MG63 (cell line): Measurements from ENCODE around the gene MOAP1. TPM values are rescaled to one million over a fixed set of nuclear protein-coding genes. Genes with fewer than 3 reads are reported as not detected.

Experiments used
- total RNA-seq: library from RNA; depleted of rRNA; stranded (reverse); fragments of >200 nt; shearing (Covaris generic); gene quantifications from 2 replicates; pipeline ENCODE4 v1.2.3, GENCODE V29; 2014; ENCODE audit warnings: low replicate concordance; rRNA removed

Gene MOAP1
- total RNA-seq, 1 experiment from 2014 or later, result 8.5 TPM

Other genes with a start within 250 kb of the MOAP1 start
- 37.7 and 39.9 TPM in 2 replicates for gene ITPK1, start 69.0 kb downstream of the MOAP1 start, total RNA-seq
- 4.4 and 7.0 TPM in 2 replicates for gene LYSET, start 420 bp upstream of the MOAP1 start, total RNA-seq
- 3.8 and 6.0 TPM in 2 replicates for gene GON7, start 22.2 kb upstream of the MOAP1 start, total RNA-seq
- 18.5 and 25.0 TPM in 2 replicates for gene UBR7, start 22.4 kb upstream of the MOAP1 start, total RNA-seq
- 4.8 and 8.6 TPM in 2 replicates for gene BTBD7, start 148.1 kb upstream of the MOAP1 start, total RNA-seq
- gene COX8C, start 162.3 kb upstream of the MOAP1 start, total RNA-seq, result not detected in 2 replicates
- gene UNC79, start 246.0 kb upstream of the MOAP1 start, total RNA-seq, result not detected in 2 replicates